SH-SY5Y (cell line): ENCODE results near the gene TMEM183A.
A peak's percentile ranks its signal among the peaks of the same experiment; 100 is the strongest.

Source experiments
- GATA2 ChIP-seq: IDR thresholded peaks from 2 replicates; pipeline ENCODE4 v1.6.1; 2011; ENCODE audit warnings: mild to moderate bottlenecking, low read depth, low read length
- GATA3 ChIP-seq: IDR thresholded peaks from 2 replicates; pipeline ENCODE4 v1.6.1; 2011; ENCODE audit warnings: low read depth, mild to moderate bottlenecking, low read length, moderate library complexity

The TMEM183A gene

DNA sequence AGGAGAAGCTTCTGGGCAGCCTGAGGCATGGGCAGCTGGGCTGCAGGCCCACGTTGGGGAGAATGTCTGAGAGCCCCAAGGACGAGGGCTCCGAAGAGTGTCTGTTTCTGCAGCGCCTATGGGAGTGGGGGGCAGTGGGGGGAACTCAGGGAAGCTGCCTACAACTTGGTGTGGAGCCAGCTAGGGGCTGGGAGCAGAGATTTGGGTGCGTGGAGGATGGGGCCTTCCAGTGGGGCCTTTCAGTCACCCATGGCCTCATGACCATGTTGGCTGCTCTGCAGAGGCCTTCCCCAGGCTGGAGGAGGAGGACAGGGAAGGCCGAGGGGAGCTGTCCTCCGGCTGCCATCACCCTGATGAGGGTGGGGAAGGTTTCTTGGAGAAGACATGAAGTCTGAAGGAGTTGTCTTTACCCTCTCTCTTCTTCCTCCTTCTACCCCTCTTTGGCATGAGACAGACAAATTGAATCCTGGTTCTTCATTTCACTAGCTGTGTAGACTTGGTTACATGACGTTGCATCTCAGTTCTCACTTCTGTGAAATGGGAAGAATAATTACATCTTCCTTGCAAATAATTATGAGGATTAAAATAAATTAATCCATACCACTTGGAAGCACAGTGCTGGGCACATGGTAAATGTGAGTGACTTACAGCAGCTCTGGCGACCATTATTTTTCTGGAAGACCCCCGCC is 27.4 kb downstream of the TMEM183A start:
- TF ChIP-seq GATA2 (no peak), GATA3 (no peak)

- TF ChIP-seq GATA2, result no peak
- TF ChIP-seq GATA3, result no peak
Observed at GRCh38 chr1:203035111-203036000, 28.2 kb downstream of the TMEM183A start.

DNA sequence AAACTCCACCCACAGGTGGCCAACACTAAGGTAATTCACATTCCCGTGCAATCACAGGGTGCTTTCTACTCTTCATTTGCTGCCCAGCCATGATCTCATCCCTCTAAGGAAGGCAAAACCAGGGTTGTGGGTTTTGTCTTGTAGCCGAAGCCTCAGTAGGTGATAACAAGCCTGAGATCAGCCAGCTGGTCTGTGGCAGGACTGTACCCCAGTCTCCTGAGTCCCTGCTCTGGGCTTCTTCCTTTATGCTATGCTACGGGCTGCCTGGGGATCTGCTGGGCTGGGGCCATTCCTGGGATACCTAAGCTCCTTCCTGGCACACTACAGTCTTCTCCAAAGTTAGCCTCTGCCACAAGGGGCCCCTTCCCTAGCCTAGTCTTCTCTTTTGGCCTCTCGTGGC is 29.0 kb downstream of the TMEM183A start:
- TF ChIP-seq GATA3 (no peak), GATA2 (no peak)

DNA sequence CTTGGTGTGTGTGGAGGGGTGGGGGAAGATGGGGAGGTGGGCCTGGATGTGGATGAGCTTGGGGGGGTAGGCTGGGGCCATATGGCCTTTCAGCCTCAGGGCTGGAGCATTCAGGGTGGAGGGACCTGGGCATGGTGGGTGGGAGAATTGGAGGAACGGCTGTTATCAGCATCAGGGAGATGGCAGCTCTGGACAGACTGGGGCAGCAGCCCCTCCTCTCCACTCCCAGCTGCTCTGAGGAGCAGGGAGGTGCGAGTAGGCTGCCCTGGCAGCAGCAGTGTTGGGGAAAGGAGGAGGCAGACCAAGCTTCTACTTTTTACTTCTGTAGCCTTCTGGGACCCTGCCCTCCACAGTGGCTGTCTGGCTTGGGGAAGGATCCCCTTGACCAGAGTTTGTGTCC is 29.4 kb downstream of the TMEM183A start:
- TF ChIP-seq GATA3, result no peak
- peak; percentile 74 for TF ChIP-seq GATA2

- TF ChIP-seq GATA2 (no peak), GATA3 (no peak)
Observed at GRCh38 chr1:203037509-203038190, 30.5 kb downstream of the TMEM183A start.

GRCh38 chr1:203038217-203038741 is 31.1 kb downstream of the TMEM183A start:
- TF ChIP-seq GATA2, result no peak
- no peak for TF ChIP-seq GATA3

DNA sequence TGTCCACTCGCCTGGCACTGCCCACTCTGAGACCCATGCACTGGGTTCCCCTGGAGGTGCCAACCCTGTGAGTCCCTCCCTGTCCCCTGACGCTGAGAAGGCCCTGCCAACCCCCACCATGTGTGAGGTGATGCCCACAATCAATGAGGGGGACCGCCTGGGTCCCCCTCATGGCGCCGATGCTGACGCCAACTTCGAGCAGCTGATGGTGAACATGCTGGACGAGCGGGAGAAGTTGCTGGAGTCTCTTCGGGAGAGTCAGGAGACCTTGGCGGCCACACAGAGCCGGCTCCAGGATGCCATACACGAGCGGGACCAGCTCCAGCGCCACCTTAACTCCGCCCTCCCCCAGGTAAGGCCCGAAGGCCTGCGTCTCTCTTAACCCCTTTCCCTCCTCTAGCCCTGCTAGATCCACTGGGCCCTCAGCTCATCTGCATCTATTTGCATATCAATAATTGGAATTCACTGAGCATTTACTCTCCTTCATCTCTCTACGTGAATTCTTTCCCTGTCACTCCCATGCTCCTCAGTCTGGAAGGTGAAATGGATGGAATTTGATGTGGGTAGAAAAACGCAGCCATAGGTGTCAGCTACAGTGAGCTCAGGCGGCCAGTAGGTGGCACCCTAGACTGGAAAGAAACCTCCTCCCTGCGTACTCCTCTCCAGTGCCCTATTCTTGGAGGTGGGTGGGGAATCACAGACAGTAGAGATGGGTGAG is 31.9 kb downstream of the TMEM183A start:
- no peak for TF ChIP-seq GATA3
- TF ChIP-seq GATA2, result no peak

GRCh38 chr1:203039609-203040512 is 32.7 kb downstream of the TMEM183A start:
- TF ChIP-seq GATA2, result no peak
- no peak for TF ChIP-seq GATA3

DNA sequence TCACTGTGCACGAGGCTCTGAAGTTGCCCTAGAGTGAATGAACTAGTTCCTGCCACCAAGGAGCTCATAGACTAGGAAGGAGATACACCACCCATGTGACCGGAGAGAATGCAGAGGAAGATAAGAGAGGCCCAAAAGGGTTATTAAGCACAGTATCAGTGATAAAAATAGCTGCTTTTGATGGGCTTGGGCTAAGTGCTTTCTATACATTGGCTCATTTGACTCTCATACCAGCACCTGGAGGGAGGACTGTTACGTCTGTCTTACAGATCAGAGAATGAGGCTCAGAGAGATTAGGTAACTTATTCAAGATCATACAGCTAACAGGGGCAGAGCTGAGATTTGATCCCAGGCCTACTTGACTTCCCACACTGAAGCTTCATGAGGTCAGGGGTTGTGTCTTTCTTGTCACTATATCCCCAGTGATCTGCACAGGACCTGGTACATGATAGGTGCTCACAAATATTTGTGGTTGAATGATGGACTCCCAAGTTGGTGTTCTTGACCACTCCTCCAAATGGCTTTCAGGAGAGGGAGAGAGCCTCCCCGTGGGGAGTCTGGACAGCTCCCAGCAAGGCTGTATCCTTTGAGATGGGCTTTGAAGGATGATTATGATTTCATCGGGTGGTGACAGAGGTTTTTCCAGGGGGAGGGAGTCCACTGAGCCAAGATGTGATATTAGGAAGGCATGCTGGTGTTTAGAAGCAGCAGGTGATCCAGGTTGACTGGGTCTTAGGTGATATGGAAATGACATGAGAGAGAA is 33.5 kb downstream of the TMEM183A start:
- TF ChIP-seq GATA3 (no peak), GATA2 (no peak)

GRCh38 chr1:203041351-203041932 is 34.3 kb downstream of the TMEM183A start:
- TF ChIP-seq GATA3, result no peak
- TF ChIP-seq GATA2, result no peak

GRCh38 chr1:203043830-203044545 is 36.8 kb downstream of the TMEM183A start:
- TF ChIP-seq GATA3, result no peak
- TF ChIP-seq GATA2, result no peak
